MCF 10A (cell line): ENCODE results near the gene TFEC. TPM values are rescaled to one million over a fixed set of nuclear protein-coding genes. Genes with fewer than 3 reads are reported as not detected.

Experiments used
- BruUV-seq: library from RNA; stranded (reverse); fragments of 400-500 nt; replicated peaks from 2 replicates; lab custom pipeline; 2021; lab: Mats Ljungman, UMichigan
- CTCF ChIA-PET: fragments of 300-600 bp; sonication (Branson Sonifier 250); formaldehyde crosslinking; extraction: SDS; loops from one replicate; lab custom pipeline; 2021; ENCODE audit warnings: antibody characterized with exemption, inconsistent platforms; lab: Yijun Ruan, JAX
- POLR2A ChIA-PET: fragments of 300-600, 350-650 bp; sonication (Branson Sonifier 250); formaldehyde crosslinking; extraction: SDS; loops from one replicate; lab custom pipeline; 2020; ENCODE audit warnings: antibody characterized with exemption, inconsistent platforms; lab: Yijun Ruan, JAX
- DNase-seq: peaks from one replicate; pipeline ENCODE4 v3.0.0-alpha.2; 2018; ENCODE audit not compliant: unreplicated experiment
- H3K27ac Mint-ChIP-seq: one replicate; pipeline ENCODE4 v1.8.0; 2022; ENCODE audit warnings: mild to moderate bottlenecking, low read depth, mixed read lengths; ENCODE audit not compliant: unreplicated experiment
- H3K27me3 Mint-ChIP-seq: one replicate; pipeline ENCODE4 v1.8.0; 2022; ENCODE audit warnings: mixed read lengths; ENCODE audit not compliant: insufficient read depth, unreplicated experiment
- H3K36me3 Mint-ChIP-seq: one replicate; pipeline ENCODE4 v1.8.0; 2022; ENCODE audit warnings: mild to moderate bottlenecking, moderate library complexity, mixed read lengths; ENCODE audit not compliant: insufficient read depth, unreplicated experiment
- H3K4me1 Mint-ChIP-seq: one replicate; pipeline ENCODE4 v1.8.0; 2022; ENCODE audit warnings: mixed read lengths; ENCODE audit not compliant: insufficient read depth, unreplicated experiment
- H3K4me3 Mint-ChIP-seq: one replicate; pipeline ENCODE4 v1.8.0; 2022; ENCODE audit warnings: mild to moderate bottlenecking, moderate library complexity, mixed read lengths; ENCODE audit not compliant: unreplicated experiment
- H3K9me3 Mint-ChIP-seq: one replicate; pipeline ENCODE4 v1.8.0; 2022; ENCODE audit warnings: mixed read lengths; ENCODE audit not compliant: unreplicated experiment
- CTCF ChIP-seq: fragments of 200-600 bp; IDR thresholded peaks from one replicate; pipeline ENCODE4 v1.8.0; 2022; ENCODE audit warnings: antibody characterized with exemption, mild to moderate bottlenecking; ENCODE audit not compliant: unreplicated experiment
- intact Hi-C: fragments of 100-400 bp; cut with micrococcal nuclease; formaldehyde crosslinking; loops from 2 replicates; pipeline ENCODE4 v1.14.1; 2022
- total RNA-seq: library from RNA; stranded (reverse); gene quantifications from 2 replicates; pipeline ENCODE4 v1.2.3, GENCODE V29; 2022

Gene TFEC
- total RNA-seq, 1 experiment from 2014 or later: not detected

DNA sequence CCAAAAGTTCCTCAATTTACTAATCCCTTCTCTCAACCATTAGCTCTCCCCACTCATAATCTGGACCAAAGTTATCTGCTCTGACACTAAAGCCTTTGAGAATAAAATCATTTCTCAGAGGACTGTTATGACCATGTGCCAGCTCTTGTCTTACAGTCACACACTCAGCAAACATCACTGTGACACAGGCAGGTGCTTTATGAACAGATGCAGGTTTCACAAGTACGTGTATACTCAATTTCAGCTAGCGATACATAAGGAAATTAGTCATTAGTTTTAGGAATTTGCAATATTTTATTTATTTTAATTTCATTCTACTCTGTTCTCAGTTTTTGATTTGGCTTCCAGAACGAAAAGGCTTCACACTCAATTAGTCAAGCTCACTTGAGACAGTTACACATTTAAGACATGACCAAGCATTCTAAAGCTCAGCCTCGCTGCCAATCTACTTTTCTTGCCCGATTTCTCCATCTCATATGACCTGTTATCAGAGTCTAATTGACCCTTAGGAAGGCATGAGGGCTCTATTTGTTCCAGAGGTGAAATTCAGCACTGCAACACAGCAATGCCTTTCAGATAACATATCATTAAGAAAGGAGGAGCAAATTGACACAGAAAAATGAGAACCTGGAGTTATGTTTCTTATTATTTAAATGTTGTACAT lies 76.8 kb downstream of the TFEC start:
- Mint-ChIP-seq H3K9me3 (no peaks in the 10 kb centered on the region), H3K36me3 (no peaks in the 10 kb centered on the region), H3K27me3 (peaks cover 50% of the 10 kb centered on the region), H3K27ac (no peak overlapping the region), H3K4me1 (no peaks in the 10 kb centered on the region), H3K4me3 (no peak overlapping the region)
- intact Hi-C loops: no loop called here
- no peak for TF ChIP-seq CTCF
- DNase-seq: no peak
- CTCF ChIA-PET: no interaction called here
- BruUV-seq: no TSS peak
- POLR2A ChIA-PET: no interaction called here

DNA sequence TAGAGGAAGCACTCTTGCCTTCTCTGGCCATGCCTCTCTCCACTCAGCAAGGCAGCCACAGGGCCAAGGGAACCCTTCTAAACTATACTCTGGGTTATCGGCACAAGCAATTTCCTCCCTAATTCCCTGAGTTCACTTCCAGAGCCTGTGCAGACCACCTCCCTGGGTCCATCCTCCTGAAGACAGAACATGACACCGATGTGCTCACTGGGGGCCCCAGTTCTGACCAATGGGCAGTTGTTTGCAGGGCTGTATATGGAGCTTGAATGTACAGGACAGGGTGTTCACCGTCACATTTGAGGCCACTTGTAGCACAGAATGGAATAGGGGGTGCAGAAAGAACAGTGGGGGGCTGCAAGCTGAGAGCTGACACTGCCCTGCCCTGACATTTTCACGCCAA lies 77.7 kb downstream of the TFEC start:
- TF ChIP-seq CTCF: no peak
- Mint-ChIP-seq H3K4me1 (no peaks in the 10 kb centered on the region), H3K36me3 (no peaks in the 10 kb centered on the region), H3K27me3 (peaks cover 41% of the 10 kb centered on the region), H3K27ac (no peak overlapping the region), H3K9me3 (no peaks in the 10 kb centered on the region), H3K4me3 (no peak overlapping the region)
- ChIA-PET CTCF (no interaction called here), POLR2A (no interaction called here)
- intact Hi-C loops: no loop called here
- DNase-seq: no peak
- BruUV-seq: no TSS peak

- CTCF ChIA-PET: no interaction called here
- BruUV-seq: no TSS peak
- H3K27ac Mint-ChIP-seq: no peak overlapping the region
- no peak overlapping the region for H3K4me3 Mint-ChIP-seq
- no peaks in the 10 kb centered on the region for H3K36me3 Mint-ChIP-seq
- no peak for DNase-seq
- TF ChIP-seq CTCF: no peak
- POLR2A ChIA-PET: no interaction called here
- intact Hi-C loops: no loop called here
- peaks cover 43% of the 10 kb centered on the region for H3K27me3 Mint-ChIP-seq
- H3K4me1 Mint-ChIP-seq: no peaks in the 10 kb centered on the region
- H3K9me3 Mint-ChIP-seq: no peaks in the 10 kb centered on the region
Measured at GRCh38 chr7:115951547-115951946, 79.0 kb downstream of the TFEC start.

GRCh38 chr7:115941703-115942268 lies 88.8 kb downstream of the TFEC start:
- no peaks in the 10 kb centered on the region for H3K9me3 Mint-ChIP-seq
- H3K4me1 Mint-ChIP-seq: no peaks in the 10 kb centered on the region
- BruUV-seq: no TSS peak
- no peak overlapping the region for H3K27ac Mint-ChIP-seq
- no peaks in the 10 kb centered on the region for H3K36me3 Mint-ChIP-seq
- no peak for TF ChIP-seq CTCF
- H3K4me3 Mint-ChIP-seq: no peak overlapping the region
- POLR2A ChIA-PET: no interaction called here
- DNase-seq: no peak
- intact Hi-C loops: no loop called here
- peaks cover 95% of the 10 kb centered on the region for H3K27me3 Mint-ChIP-seq
- CTCF ChIA-PET: no interaction called here
